Ovary (tissue), 3 donors: ENCODE results near the gene TENM4.

Experiments used
- POLR2A ChIP-seq: fragments of 450-650 bp; IDR thresholded peaks from one replicate; pipeline ENCODE4 v1.6.1; 2017; ENCODE audit warnings: antibody characterized with exemption, mild to moderate bottlenecking, moderate library complexity
- TF ChIP-seq, protein P1 (sequence below), 3 donors: fragments of 450-650 bp in 2 of 3; fragments of 200-600 bp in 1 of 3; IDR thresholded peaks; one replicate each; pipeline versions ENCODE4 v1.5.1 to v1.8.0; 2016 to 2022; ENCODE audit warnings: antibody characterized with exemption in 3 of 3, mild to moderate bottlenecking in 1 of 3
- donor health status: DM: no; HTN: no; CAD: no.

DNA sequence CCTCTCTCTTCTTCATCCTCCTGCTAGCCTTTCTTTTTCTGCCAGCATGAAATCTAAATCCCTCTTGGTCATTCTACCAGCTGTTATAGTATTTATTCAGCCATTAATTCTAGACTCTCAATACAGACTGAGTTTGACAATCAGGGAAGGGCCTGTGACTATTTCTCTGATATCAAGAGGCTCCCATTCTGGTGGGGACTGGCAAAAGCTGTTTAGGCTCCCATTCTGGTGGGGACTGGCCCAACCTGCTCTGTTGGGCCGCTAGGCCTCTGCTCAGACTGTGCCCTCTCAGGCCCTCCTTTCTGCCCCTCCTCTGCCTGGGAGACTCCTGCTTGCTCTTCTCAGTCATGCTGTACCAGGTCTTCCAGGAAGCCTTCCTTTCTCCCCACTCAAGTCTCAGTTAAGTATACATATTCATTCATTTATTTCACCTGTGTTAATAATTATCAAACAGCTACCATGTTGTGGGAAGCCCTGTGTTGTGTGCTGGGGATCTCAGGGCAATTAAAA, 542.5 kb downstream of the TENM4 start:
- TF ChIP-seq, protein P1, sequence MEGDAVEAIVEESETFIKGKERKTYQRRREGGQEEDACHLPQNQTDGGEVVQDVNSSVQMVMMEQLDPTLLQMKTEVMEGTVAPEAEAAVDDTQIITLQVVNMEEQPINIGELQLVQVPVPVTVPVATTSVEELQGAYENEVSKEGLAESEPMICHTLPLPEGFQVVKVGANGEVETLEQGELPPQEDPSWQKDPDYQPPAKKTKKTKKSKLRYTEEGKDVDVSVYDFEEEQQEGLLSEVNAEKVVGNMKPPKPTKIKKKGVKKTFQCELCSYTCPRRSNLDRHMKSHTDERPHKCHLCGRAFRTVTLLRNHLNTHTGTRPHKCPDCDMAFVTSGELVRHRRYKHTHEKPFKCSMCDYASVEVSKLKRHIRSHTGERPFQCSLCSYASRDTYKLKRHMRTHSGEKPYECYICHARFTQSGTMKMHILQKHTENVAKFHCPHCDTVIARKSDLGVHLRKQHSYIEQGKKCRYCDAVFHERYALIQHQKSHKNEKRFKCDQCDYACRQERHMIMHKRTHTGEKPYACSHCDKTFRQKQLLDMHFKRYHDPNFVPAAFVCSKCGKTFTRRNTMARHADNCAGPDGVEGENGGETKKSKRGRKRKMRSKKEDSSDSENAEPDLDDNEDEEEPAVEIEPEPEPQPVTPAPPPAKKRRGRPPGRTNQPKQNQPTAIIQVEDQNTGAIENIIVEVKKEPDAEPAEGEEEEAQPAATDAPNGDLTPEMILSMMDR (IDR thresholded peaks at IDR 0.05), result no peak
- no peak for TF ChIP-seq POLR2A
